ENCODE data around the gene UBE2E3.
"Not testable (repeated sequence)": the region's sequence is repeated elsewhere in the genome, so short reads cannot be mapped to it uniquely, and the experiment has no call there.

Gene UBE2E3

GRCh38 chr2:181085734-181086133 lies 105.3 kb downstream of the UBE2E3 start:
- DNase-seq, result no peak

DNA sequence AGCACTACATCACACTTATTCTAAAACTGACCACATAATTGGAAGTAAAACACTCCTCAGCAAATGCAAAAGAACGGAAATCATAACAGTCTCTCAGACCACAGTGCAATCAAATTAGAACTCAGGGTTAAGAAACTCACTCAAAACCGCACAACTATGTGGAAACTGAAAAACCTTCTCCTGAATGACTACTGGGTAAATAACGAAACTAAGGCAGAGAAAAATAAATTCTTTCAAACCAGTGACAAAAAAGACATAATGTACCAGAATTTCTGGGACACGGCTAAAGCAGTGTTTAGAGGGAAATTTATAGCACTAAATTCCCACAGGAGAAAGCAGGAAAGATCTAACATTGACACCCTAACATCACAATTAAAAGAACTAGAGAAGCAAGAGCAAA lies 111.5 kb downstream of the UBE2E3 start:
- DNase-seq, result not testable (repeated sequence)

GRCh38 chr2:181095486-181095885 lies 115.1 kb downstream of the UBE2E3 start:
- DNase-seq, result no peak

GRCh38 chr2:181103659-181104058 lies 123.3 kb downstream of the UBE2E3 start:
- no peak for DNase-seq

GRCh38 chr2:181104512-181105115 lies 124.2 kb downstream of the UBE2E3 start:
- no peak for DNase-seq

DNA sequence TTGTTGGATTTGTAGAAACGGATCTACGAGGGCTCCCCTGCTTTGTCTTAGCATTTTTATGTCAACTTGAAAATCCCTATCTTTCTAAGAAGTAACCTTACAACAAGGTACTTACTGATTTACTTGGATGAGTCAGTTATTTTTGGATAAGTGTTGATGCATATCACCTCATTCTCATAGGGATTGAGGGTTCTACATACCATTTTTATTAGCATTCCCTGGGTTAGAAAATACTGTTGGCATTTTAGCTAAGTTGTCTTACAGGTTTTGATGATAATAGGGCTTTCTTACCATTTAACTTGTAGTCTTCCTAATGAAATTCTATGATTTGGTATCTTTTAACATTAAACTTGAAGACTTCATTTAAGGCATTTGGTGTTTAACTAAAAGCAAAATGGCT lies 125.2 kb downstream of the UBE2E3 start:
- no peak for DNase-seq

GRCh38 chr2:181106229-181106628 lies 125.8 kb downstream of the UBE2E3 start:
- no peak for DNase-seq

GRCh38 chr2:181106789-181107627 lies 126.6 kb downstream of the UBE2E3 start:
- no peak for DNase-seq

GRCh38 chr2:181107628-181107945 lies 127.2 kb downstream of the UBE2E3 start:
- DNase-seq, result no peak

- no peak for DNase-seq
These were observed 130.7 kb downstream of the UBE2E3 start for GRCh38 chr2:181111059-181111458.

GRCh38 chr2:181112916-181113315 lies 132.5 kb downstream of the UBE2E3 start:
- DNase-seq, result no peak

Measured in activated CD8-positive, alpha-beta memory T cell treated with anti-CD3 and anti-CD28 coated beads, Interleukin-2, amount 50 U/mL, for 48 hours (primary cell).